Mesenteric fat pad (tissue), 1 donor: Measurements from ENCODE around the gene CYB561D1. TPM values are rescaled to one million over a fixed set of nuclear protein-coding genes. Genes with fewer than 3 reads are reported as not detected.

Experiments
- DNase-seq: peaks from one replicate; pipeline ENCODE4 v3.0.0-alpha.2; 2020; ENCODE audit warnings: low spot score
- total RNA-seq: library from RNA; stranded (reverse); fragmentation: NEBNext Ultra II Directional; extraction: Animal tissue kit (Norgen Biotek cat#: 25700); gene quantifications from one replicate; pipeline ENCODE4 v1.2.1, GENCODE V29; 2021
- donor health status: DM: yes; HTN: yes; CAD: no.

CYB561D1 gene
- total RNA-seq, 1 donor from 2014 or later = 8.9 TPM

GRCh38 chr1:109479901-109480300, 14.0 kb upstream of the CYB561D1 start:
- peak; percentile 39 for DNase-seq

- peak; percentile 78 for DNase-seq
Measured at GRCh38 chr1:109481646-109482045, 12.2 kb upstream of the CYB561D1 start.

- DNase-seq = no peak
Measured at GRCh38 chr1:109482242-109482641, 11.7 kb upstream of the CYB561D1 start.

- peak; percentile 89 for DNase-seq
Measured at GRCh38 chr1:109482791-109483671, 10.9 kb upstream of the CYB561D1 start.

DNA sequence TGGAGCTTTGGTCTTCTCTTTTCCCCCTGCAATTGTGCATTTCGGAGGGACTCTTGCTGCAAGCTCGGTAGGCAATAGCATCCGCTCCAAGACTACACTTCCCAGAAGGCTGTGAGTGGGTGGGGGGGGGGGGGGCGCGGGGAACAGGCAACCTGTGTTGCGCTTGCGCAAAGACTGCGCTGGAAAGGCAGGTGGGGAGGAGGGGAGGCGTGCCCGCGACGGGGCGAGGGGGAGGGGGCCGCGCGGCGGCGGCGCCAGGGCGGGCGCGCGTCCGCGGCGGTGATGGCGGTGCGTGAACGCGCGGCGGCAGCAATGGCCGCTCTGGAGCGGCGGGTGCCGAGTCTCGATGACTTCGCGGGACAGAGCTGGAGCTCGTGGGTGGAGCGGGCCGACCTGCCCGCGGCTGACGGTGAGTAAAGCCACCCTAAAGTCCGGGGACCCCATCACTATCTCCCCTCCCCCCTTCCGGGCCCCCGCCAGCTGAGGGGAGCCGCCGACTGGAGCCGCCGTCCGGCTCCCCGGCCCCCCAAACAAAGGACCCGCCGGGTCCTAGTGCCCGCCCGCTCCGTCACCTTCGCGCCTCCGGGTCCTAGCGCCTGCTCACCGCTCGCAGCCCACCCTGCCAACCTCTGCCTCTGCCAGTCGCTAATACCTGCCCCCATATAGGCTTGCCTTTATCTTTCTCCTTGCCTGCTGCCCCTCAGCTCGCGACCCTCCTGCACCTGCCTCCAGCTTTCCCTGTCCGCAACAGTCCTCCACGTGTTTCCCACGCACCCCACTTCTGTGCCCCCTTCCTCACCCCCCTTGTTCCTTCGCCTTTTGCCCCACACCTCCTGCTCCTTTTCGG, 10.0 kb upstream of the CYB561D1 start, which contains the start of gene ATXN7L2:
Gene ATXN7L2, plus strand, starts transcription at position 234 of the 847 bp plus-strand sequence. Its CDS starts 49 bp downstream, at position 283.
- peak; percentile 97 for DNase-seq

DNA sequence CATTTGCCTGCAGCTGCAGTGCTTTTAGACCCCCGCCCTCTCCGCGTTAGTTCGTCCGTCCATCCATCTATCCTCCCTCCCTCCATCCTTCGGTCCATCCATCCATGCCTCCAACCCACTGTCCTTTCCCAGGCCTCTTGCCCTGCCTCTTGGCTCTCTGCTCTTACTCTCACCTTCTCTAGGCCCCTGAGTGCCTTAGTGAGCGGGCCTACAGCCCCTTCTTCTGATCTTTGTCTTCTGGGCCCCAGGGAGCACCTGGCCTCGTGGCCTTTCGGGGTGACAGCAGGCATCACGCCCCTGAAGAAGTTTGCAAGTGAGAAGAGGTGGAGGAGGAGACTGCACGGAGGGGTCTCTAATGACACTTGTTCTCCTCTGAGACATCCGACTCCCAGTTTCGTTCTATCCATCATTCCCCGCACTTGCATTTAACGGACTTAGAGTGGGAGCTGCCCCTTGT, 9.3 kb upstream of the CYB561D1 start:
- DNase-seq = no peak

DNA sequence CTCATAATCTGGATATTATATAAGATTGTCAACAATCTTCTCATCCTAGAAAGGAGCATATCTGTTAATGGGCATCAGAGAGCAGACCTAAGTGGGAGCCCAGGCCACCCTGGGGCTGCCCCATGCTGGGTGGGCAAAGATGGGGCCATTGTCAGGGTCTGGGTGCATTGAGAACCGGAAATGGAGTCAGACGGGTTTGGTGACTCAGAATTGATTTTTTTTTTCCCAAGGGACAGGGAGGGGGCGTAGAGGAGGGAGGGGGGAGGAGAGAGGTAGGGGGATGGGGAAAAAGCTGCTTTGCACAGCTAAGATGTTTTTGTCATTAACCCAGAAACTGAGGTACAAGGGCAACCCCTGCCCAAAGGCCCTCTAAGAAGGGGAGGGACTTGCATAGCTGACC, 8.9 kb upstream of the CYB561D1 start:
- no peak for DNase-seq

- no peak for DNase-seq
Measured at GRCh38 chr1:109487261-109487660, 6.6 kb upstream of the CYB561D1 start.

DNA sequence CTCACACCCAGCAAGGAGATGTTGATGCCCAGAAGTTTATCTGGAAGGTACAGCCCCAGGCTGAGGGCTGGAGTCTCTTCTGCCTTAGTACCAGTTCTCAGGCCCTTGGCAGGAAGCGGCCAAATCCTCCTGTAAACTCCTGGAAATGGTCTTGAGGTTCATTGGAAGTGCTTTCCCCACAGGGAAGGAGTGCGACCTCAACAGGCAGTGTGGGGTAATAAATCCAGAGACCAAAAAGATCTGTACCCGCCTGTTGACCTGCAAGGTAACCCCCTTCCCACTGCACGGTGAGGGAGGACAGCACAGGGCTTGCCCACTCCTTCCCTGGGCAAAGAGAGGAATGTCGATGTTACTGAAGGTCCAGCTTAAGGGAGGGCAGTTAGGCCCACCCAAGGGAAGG, 5.7 kb upstream of the CYB561D1 start:
- DNase-seq = no peak

DNA sequence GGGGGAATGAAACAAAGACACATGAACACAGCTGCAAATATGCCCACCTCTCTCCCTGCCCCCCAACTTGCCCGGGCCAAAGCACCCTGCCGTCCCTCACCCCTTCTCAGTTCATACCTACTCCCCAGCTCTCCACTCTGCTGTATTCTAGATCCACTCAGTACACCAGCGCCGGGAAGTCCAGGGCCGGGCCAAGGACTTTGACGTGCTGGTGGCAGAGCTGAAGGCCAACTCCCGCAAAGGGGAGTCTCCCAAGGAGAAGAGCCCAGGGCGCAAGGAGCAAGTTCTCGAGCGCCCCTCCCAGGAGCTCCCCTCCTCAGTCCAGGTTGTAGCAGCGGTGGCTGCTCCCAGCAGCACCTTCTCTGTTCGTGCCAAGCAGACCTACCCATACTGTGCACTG, 5.2 kb upstream of the CYB561D1 start:
- DNase-seq = no peak

- DNase-seq = no peak
Measured at GRCh38 chr1:109490029-109490933, 3.6 kb upstream of the CYB561D1 start.

GRCh38 chr1:109490934-109491302, 3.0 kb upstream of the CYB561D1 start:
- no peak for DNase-seq

DNA sequence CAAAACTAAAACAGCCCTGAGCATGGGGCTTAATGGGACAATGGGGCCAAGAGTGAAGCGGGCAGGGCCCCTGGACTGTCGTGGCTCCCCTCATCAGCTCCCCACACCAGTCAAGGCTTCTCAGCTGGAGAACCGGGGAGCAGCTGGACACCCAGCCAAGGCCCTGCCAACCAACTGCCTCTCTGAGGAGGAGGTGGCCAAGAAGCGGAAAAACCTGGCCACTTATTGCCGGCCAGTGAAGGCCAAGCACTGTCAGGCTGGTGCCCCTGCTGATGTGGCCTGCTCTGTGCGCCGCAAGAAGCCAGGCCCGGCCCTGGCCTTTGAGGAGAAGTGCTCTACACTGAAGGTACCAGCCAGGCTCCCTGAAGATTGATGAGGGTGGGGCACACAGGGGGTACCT, 2.5 kb upstream of the CYB561D1 start:
- no peak for DNase-seq

- DNase-seq = no peak
Measured at GRCh38 chr1:109492779-109493178, 1.1 kb upstream of the CYB561D1 start.

GRCh38 chr1:109493227-109493626, 667 bp upstream of the CYB561D1 start:
- no peak for DNase-seq

DNA sequence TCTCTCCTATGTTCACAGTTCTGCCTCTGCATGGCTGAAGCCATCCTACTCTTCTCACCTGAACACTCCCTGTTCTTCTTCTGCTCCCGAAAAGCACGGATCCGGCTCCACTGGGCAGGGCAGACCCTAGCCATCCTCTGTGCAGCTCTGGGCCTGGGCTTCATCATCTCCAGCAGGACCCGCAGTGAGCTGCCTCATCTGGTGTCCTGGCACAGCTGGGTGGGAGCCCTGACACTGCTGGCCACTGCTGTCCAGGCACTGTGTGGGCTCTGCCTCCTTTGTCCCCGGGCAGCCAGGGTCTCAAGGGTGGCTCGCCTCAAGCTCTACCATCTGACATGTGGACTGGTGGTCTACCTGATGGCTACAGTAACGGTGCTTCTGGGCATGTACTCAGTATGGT, 1.8 kb downstream of the CYB561D1 start:
- no peak for DNase-seq

GRCh38 chr1:109497449-109498160, 3.7 kb downstream of the CYB561D1 start:
- DNase-seq = no peak

DNA sequence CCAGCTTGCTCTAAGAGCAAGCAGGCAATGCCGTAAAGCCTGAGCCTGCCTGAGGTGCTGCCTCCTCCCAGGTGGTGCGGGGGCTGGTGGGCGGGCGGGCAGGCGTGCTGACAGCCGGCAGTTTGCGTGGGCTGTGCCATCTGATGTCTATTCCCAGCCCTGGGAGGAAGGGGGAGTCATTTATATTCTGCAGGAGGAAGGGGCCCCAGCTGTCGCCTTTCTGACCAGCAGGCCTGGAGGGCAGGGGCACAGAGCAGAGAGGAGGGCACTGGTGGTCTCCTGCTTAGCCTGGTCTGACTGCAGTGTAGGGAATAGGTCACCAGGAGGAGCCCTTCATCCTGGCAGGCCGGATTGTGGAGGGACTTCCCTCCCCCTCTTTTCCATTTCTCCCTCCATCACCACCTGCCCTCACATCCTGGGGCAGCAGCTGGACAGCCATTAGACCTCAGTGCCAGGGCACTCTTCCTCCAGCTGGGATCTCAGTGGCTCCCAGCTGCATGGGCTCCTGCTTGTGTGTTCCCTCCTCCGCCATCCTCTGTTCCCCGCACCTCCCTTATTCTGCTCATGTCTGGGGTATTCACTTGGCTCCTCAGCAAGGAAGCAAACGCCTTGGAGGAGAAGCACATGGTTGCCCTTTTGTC, 4.4 kb downstream of the CYB561D1 start:
- DNase-seq = no peak

GRCh38 chr1:109499081-109499480, 5.2 kb downstream of the CYB561D1 start:
- no peak for DNase-seq
